ENCODE data around the gene NFIX.
A peak's percentile ranks its signal among the peaks of the same experiment; 100 is the strongest.
"Not testable (repeated sequence)": the region's sequence is repeated elsewhere in the genome, so short reads cannot be mapped to it uniquely, and the experiment has no call there.

The NFIX gene

GRCh38 chr19:12975221-12975741 lies 20.0 kb upstream of the NFIX start:
- in situ Hi-C loops (cut with MboI; ENCODE audit: low pct_unique_long_range_greater_than_20kb, low sequenced_read_pairs, unreplicated experiment): loop anchor here (5.0 kb wide), 1 partner anchor 117 kb away; no protein-coding TSS in a partner anchor
- no peak for DNase-seq (ENCODE audit: low spot score)
- no peak for TF ChIP-seq CTCF (IDR thresholded peaks at IDR 0.05; ENCODE audit: extremely low read depth, insufficient read depth, missing control alignments)

GRCh38 chr19:12976109-12976508 lies 19.2 kb upstream of the NFIX start:
- in situ Hi-C loops (cut with MboI; ENCODE audit: low pct_unique_long_range_greater_than_20kb, low sequenced_read_pairs, unreplicated experiment): loop anchor here (5.0 kb wide), 1 partner anchor 116 kb away; no protein-coding TSS in a partner anchor

GRCh38 chr19:12979974-12980373 lies 15.3 kb upstream of the NFIX start:
- in situ Hi-C loops (cut with MboI; ENCODE audit: low pct_unique_long_range_greater_than_20kb, low sequenced_read_pairs, unreplicated experiment): loop anchor here (5.0 kb wide), 1 partner anchor 112 kb away; no protein-coding TSS in a partner anchor
- no peak for TF ChIP-seq CTCF (IDR thresholded peaks at IDR 0.05; ENCODE audit: extremely low read depth, insufficient read depth, missing control alignments)
- DNase-seq (ENCODE audit: low spot score): no peak

More at GRCh38 chr19:12976109-12976508, 19.2 kb upstream of the NFIX start:
- DNase-seq (ENCODE audit: low spot score): not testable (repeated sequence)

GRCh38 chr19:12982648-12983047 lies 12.6 kb upstream of the NFIX start:
- no peak for TF ChIP-seq CTCF (IDR thresholded peaks at IDR 0.05; ENCODE audit: extremely low read depth, insufficient read depth, missing control alignments)
- no peak for DNase-seq (ENCODE audit: low spot score)
- in situ Hi-C loops (cut with MboI; ENCODE audit: low pct_unique_long_range_greater_than_20kb, low sequenced_read_pairs, unreplicated experiment): no loop called here

GRCh38 chr19:12983091-12983490 lies 12.2 kb upstream of the NFIX start:
- DNase-seq (ENCODE audit: low spot score): no peak
- in situ Hi-C loops (cut with MboI; ENCODE audit: low pct_unique_long_range_greater_than_20kb, low sequenced_read_pairs, unreplicated experiment): no loop called here
- TF ChIP-seq CTCF (IDR thresholded peaks at IDR 0.05; ENCODE audit: extremely low read depth, insufficient read depth, missing control alignments): no peak

- peak; percentile 92 for DNase-seq (ENCODE audit: low spot score)
- in situ Hi-C loops (cut with MboI; ENCODE audit: low pct_unique_long_range_greater_than_20kb, low sequenced_read_pairs, unreplicated experiment): no loop called here
- peak; percentile 96 for TF ChIP-seq CTCF (IDR thresholded peaks at IDR 0.05; ENCODE audit: extremely low read depth, insufficient read depth, missing control alignments)
Observed at GRCh38 chr19:12983542-12984142, 11.6 kb upstream of the NFIX start.

- DNase-seq (ENCODE audit: low spot score): no peak
- TF ChIP-seq CTCF (IDR thresholded peaks at IDR 0.05; ENCODE audit: extremely low read depth, insufficient read depth, missing control alignments): no peak
- in situ Hi-C loops (cut with MboI; ENCODE audit: low pct_unique_long_range_greater_than_20kb, low sequenced_read_pairs, unreplicated experiment): no loop called here
Observed at GRCh38 chr19:12984143-12984627, 11.1 kb upstream of the NFIX start.
